Measurements from ENCODE around the gene PRTG.

- TF ChIP-seq CTCF (IDR thresholded peaks at IDR 0.05; ENCODE audit: low read depth, low read length, poor library complexity, severe bottlenecking) (no peak), EZH2phosphoT487 (IDR thresholded peaks at IDR 0.05; ENCODE audit: borderline replicate concordance, low read length) (no peak)
Measured at GRCh38 chr15:55721554-55722185, 21.3 kb downstream of the PRTG start.

Data from DOHH2 (cell line).